Tibial nerve (tissue), 3 donors: ENCODE measurements around the gene ZNF19.

Experiments used
- POLR2A ChIP-seq, 2 donors: fragments of 450-650 bp; IDR thresholded peaks; one replicate each; pipeline ENCODE4 v1.6.1; 2017; ENCODE audit warnings: antibody characterized with exemption in 2 of 2, mild to moderate bottlenecking in 2 of 2, moderate library complexity in 2 of 2
- TF ChIP-seq, protein P1 (sequence below), 5 experiments: fragments of 200-600 bp in 3 of 5; fragments of 450-650 bp in 2 of 5; sonication (generic) in 3 of 5; IDR thresholded peaks; one replicate each; pipeline ENCODE4 v1.5.1; 2016 to 2019; ENCODE audit warnings: antibody characterized with exemption in 5 of 5, mild to moderate bottlenecking in 3 of 5, moderate library complexity in 2 of 5

DNA sequence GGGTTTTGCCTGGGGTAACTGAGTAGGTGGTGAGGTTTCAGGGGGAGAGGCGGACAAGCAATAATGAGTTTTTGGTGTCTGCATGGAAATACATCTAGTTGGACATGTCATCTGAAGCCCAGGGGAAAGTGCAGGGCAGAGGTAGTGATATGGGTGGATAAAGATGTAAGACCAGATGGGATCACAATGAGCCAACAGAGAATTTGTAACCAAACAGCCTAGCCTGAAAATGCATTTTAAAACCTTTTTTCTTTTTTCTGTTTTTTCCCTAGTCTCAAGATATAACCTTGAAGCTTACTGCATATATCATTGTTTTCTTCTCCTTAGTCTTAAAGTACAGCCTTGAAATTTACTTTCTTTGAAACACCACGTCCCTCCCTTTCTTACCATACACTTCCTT is 3.7 kb upstream of the ZNF19 start:
- TF ChIP-seq, protein P1, sequence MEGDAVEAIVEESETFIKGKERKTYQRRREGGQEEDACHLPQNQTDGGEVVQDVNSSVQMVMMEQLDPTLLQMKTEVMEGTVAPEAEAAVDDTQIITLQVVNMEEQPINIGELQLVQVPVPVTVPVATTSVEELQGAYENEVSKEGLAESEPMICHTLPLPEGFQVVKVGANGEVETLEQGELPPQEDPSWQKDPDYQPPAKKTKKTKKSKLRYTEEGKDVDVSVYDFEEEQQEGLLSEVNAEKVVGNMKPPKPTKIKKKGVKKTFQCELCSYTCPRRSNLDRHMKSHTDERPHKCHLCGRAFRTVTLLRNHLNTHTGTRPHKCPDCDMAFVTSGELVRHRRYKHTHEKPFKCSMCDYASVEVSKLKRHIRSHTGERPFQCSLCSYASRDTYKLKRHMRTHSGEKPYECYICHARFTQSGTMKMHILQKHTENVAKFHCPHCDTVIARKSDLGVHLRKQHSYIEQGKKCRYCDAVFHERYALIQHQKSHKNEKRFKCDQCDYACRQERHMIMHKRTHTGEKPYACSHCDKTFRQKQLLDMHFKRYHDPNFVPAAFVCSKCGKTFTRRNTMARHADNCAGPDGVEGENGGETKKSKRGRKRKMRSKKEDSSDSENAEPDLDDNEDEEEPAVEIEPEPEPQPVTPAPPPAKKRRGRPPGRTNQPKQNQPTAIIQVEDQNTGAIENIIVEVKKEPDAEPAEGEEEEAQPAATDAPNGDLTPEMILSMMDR (IDR thresholded peaks at IDR 0.05), result no peak
- TF ChIP-seq POLR2A (IDR thresholded peaks at IDR 0.05), result no peak
